A549 treated with CpdA at 1 μM for 4 hours (cell line): ENCODE data around the gene CRNKL1. TPM values are rescaled to one million over a fixed set of nuclear protein-coding genes. Genes with fewer than 3 reads are reported as not detected.

Experiments
- total RNA-seq: library from RNA; stranded (reverse); fragments of 200-300 nt; extraction: Qiagen RNA extraction; gene quantifications from 5 replicates; pipeline ENCODE4 v1.2.3, GENCODE V29; 2022; ENCODE audit warnings: low read depth

CRNKL1 gene
- 23.0 to 23.7 TPM (median 23.3 TPM) in 5 replicates for total RNA-seq

GRCh38 chr20:20052074-20052970, at the start of gene CRNKL1, which contains the start of gene CFAP61:
Gene CRNKL1 (minus strand): TSS chr20:20052466. CDS start chr20:20052342, 124 bp downstream.
Gene CFAP61 (plus strand): TSS chr20:20052532. CDS start chr20:20056654, 4,122 bp downstream.

GRCh38 chr20:20017001-20017843, 35.0 kb downstream of the CRNKL1 start, which contains the start of gene NAA20:
Gene NAA20 (plus strand): TSS chr20:20017362. CDS start chr20:20017397, 35 bp downstream.

Other genes starting within 250 kb of the CRNKL1 start
- gene NAA20, start 35.1 kb downstream of the CRNKL1 start, total RNA-seq, result 145 to 163 TPM (median 159 TPM) in 5 replicates
- gene CFAP61, start 66 bp upstream of the CRNKL1 start, total RNA-seq, result 0.40 to 0.99 TPM (median 0.45 TPM) in 4 of 5 replicates, not detected in the other